ENCODE data around the gene MRC2. TPM values are rescaled to one million over a fixed set of nuclear protein-coding genes. Genes with fewer than 3 reads are reported as not detected.

Gene MRC2
- polyA plus RNA-seq, 3 donors = 0.04 TPM; not detected in 2

DNA sequence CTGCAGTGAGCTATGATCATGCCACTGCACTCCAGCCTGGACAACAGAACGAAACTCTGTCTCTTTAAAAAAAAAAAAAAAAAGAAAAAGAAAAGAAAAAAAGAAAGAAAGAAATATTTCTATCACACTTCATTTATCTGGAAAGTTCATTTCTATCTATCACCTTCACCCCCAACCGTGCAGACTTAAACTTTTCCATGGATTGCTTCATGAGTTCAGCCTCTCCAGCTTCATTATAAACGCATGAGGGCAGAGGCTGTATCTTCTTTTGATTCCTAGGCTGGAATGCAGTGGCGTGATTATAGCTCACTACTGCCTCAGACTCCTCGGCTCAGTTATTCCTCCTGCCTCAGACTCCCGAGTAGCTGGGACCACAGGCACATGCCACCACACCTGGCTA lies 28.2 kb downstream of the MRC2 start:
- H3K9ac ChIP-seq (ENCODE audit: insufficient read depth, low read length, poor library complexity, severe bottlenecking) = no peak overlapping the region
- H3K27ac Mint-ChIP-seq = no peak overlapping the region
- WGBS (ENCODE audit: insufficient coverage) = 97% methylated on average over 4 of the region's 6 CpGs
- no peaks in the 10 kb centered on the region for H3K36me3 Mint-ChIP-seq
- H4K20me1 ChIP-seq (ENCODE audit: insufficient read depth, low read length) = no peaks in the 10 kb centered on the region
- peaks cover 26% of the 10 kb centered on the region in 2 donors for H3K4me1 ChIP-seq (ENCODE audit: control insufficient read depth in 1 of 2, insufficient read depth in 2 of 2, low read length in 2 of 2)
- H3K27ac ChIP-seq (ENCODE audit: low read depth in 1 of 2, low read length in 2 of 2) = no peak overlapping the region
- peaks cover 23 to 37% (median 24%) of the 10 kb centered on the region in 3 donors for H3K27me3 Mint-ChIP-seq (ENCODE audit: low read depth in 3 of 3)
- H3K4me3 ChIP-seq (replicated peaks in 1 of 3; ENCODE audit: low read depth in 2 of 3, low read length in 3 of 3) = no peak overlapping the region
- peaks cover 0 to 17% of the 10 kb centered on the region in 2 donors for H3K27me3 ChIP-seq (ENCODE audit: control insufficient read depth in 2 of 2, insufficient read depth in 2 of 2, low read length in 2 of 2)
- no peaks in the 10 kb centered on the region for H3K79me2 ChIP-seq (ENCODE audit: insufficient read depth, low read length)
- no peak overlapping the region for H3K4me2 ChIP-seq (replicated peaks; ENCODE audit: extremely low read depth, low read length, poor library complexity, severe bottlenecking)
- no peaks in the 10 kb centered on the region for H3K36me3 ChIP-seq (replicated peaks in 1 of 2; ENCODE audit: control insufficient read depth in 1 of 2, insufficient read depth in 2 of 2, low read length in 2 of 2)
- no peaks in the 10 kb centered on the region for H3K9me3 ChIP-seq (replicated peaks in 1 of 2; ENCODE audit: control insufficient read depth in 1 of 2, insufficient read depth in 1 of 2, low read length in 2 of 2)
- no peak overlapping the region for H3K4me3 Mint-ChIP-seq
- no peak overlapping the region for H2AFZ ChIP-seq (ENCODE audit: insufficient read depth, low read depth, low read length, poor library complexity, severe bottlenecking)
- TF ChIP-seq, protein P1, sequence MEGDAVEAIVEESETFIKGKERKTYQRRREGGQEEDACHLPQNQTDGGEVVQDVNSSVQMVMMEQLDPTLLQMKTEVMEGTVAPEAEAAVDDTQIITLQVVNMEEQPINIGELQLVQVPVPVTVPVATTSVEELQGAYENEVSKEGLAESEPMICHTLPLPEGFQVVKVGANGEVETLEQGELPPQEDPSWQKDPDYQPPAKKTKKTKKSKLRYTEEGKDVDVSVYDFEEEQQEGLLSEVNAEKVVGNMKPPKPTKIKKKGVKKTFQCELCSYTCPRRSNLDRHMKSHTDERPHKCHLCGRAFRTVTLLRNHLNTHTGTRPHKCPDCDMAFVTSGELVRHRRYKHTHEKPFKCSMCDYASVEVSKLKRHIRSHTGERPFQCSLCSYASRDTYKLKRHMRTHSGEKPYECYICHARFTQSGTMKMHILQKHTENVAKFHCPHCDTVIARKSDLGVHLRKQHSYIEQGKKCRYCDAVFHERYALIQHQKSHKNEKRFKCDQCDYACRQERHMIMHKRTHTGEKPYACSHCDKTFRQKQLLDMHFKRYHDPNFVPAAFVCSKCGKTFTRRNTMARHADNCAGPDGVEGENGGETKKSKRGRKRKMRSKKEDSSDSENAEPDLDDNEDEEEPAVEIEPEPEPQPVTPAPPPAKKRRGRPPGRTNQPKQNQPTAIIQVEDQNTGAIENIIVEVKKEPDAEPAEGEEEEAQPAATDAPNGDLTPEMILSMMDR (IDR thresholded peaks at IDR 0.05) = no peak
- intact Hi-C loops (cut with micrococcal nuclease) = no loop called here
- H3K9me3 Mint-ChIP-seq = peaks cover 2 to 10% (median 3%) of the 10 kb centered on the region in 7 donors
- peaks cover 28% of the 10 kb centered on the region for H3K4me1 Mint-ChIP-seq
- no peak for DNase-seq

GRCh38 chr17:62656446-62656845 lies 29.0 kb downstream of the MRC2 start:
- intact Hi-C loops (cut with micrococcal nuclease) = no loop called here
- Mint-ChIP-seq H3K4me1 (peaks cover 28% of the 10 kb centered on the region), H3K9me3 (peaks cover 6 to 14% (median 8%) of the 10 kb centered on the region in 7 donors), H3K27me3 (ENCODE audit: low read depth in 3 of 3) (peaks cover 15 to 31% (median 17%) of the 10 kb centered on the region in 3 donors), H3K4me3 (no peak overlapping the region), H3K36me3 (no peaks in the 10 kb centered on the region), H3K27ac (no peak overlapping the region)
- H3K27me3 ChIP-seq (ENCODE audit: control insufficient read depth in 2 of 2, insufficient read depth in 2 of 2, low read length in 2 of 2) = peaks cover 0 to 15% of the 10 kb centered on the region in 2 donors
- no peaks in the 10 kb centered on the region for H3K9me3 ChIP-seq (replicated peaks in 1 of 2; ENCODE audit: control insufficient read depth in 1 of 2, insufficient read depth in 1 of 2, low read length in 2 of 2)
- no peaks in the 10 kb centered on the region for H4K20me1 ChIP-seq (ENCODE audit: insufficient read depth, low read length)
- no peaks in the 10 kb centered on the region for H3K79me2 ChIP-seq (ENCODE audit: insufficient read depth, low read length)
- H3K4me3 ChIP-seq (replicated peaks in 1 of 3; ENCODE audit: low read depth in 2 of 3, low read length in 3 of 3) = no peak overlapping the region
- 100% methylated on average over 1 of the region's 1 CpG for WGBS (ENCODE audit: insufficient coverage)
- no peak for DNase-seq
- H2AFZ ChIP-seq (ENCODE audit: insufficient read depth, low read depth, low read length, poor library complexity, severe bottlenecking) = no peak overlapping the region
- no peaks in the 10 kb centered on the region for H3K36me3 ChIP-seq (replicated peaks in 1 of 2; ENCODE audit: control insufficient read depth in 1 of 2, insufficient read depth in 2 of 2, low read length in 2 of 2)
- TF ChIP-seq, protein P1 (IDR thresholded peaks at IDR 0.05) = no peak
- no peak overlapping the region for H3K27ac ChIP-seq (ENCODE audit: low read depth in 1 of 2, low read length in 2 of 2)
- peaks cover 26% of the 10 kb centered on the region in 2 donors for H3K4me1 ChIP-seq (ENCODE audit: control insufficient read depth in 1 of 2, insufficient read depth in 2 of 2, low read length in 2 of 2)
- no peak overlapping the region for H3K4me2 ChIP-seq (replicated peaks; ENCODE audit: extremely low read depth, low read length, poor library complexity, severe bottlenecking)
- no peak overlapping the region for H3K9ac ChIP-seq (ENCODE audit: insufficient read depth, low read length, poor library complexity, severe bottlenecking)
